ENCODE measurements around the gene AQP12A. TPM values are rescaled to one million over a fixed set of nuclear protein-coding genes. Genes with fewer than 3 reads are reported as not detected.

The AQP12A gene
- total and polyA plus RNA-seq, 9 of the 15 experiments (the other 6 are each of a cell fraction or from before 2014, with no cell fraction given): not detected

DNA sequence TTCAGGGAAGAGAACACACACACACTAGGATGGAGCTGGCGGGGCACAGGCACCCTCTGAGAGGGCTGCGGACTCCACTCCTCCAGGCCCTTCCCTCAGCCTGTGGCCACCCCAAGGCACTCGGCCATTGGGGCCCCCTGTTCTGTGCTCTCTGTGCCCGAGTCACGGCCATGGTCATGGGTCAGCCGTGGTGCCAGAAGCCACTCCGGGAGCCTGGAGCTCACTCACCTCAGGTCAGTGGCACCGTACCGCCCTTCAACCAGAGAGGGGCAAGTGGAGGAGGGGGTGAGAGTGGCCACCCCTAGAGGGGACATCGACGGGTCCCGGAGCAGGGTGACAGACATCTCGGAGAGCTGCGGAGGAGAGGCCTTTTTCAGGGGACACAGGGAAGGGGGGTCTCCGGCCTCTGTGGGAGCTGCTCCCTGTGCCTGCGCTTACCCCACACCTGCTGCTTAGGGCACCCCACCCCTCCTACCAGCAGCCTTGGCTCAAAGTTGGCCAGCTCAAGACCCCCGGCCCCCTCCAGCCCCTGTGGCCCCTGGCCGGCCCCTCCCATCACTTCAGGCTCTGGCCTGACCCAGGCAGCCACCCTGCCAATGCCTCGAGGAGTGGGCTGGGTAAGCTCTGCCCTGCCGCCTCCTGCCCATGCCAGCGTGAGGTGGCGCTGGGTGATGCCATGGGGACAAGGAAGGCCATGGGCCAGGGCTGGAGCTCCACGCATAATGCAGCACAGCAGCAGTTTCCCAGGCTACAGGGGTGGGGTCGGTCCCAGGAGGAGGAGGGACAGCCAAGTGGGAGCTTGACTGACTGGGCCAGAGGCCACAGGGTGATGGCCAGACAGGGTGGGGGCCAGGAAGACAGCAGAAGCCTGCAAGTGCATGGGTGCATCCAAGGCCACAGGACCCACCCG lies 29.3 kb downstream of the AQP12A start:
- BruUV-seq (replicated peaks): no TSS peak
- DNase-seq (ENCODE audit: extremely low read depth in 1 of 4, low spot score in 3 of 4) (no peak), FAIRE-seq (no peak), ATAC-seq (no peak)
- Histone ChIP-seq H4K20me1 (replicated peaks; ENCODE audit: control insufficient read depth, insufficient read depth, low read length) (no peaks in the 10 kb centered on the region), H3K4me2 (ENCODE audit: insufficient read depth, low read length) (no peak overlapping the region), H3K9me1 (ENCODE audit: control insufficient read depth, insufficient read depth, low read length) (no peaks in the 10 kb centered on the region), H3K27me3 (ENCODE audit: control insufficient read depth in 2 of 2, insufficient read depth in 2 of 2, low read length in 2 of 2) (peaks cover 4 to 80% of the 10 kb centered on the region in 2 experiments; a peak in 4 of 5 replicates), H3K36me3 (ENCODE audit: control insufficient read depth, insufficient read depth, low read length) (no peaks in the 10 kb centered on the region), H3K27ac (ENCODE audit: extremely low read depth, low read depth, low read length) (no peak overlapping the region), H3K9me3 (replicated peaks; ENCODE audit: control insufficient read depth, insufficient read depth, low read depth, low read length) (no peaks in the 10 kb centered on the region), H3K4me1 (replicated peaks in 1 of 2; ENCODE audit: control insufficient read depth in 2 of 2, insufficient read depth in 2 of 2, low read length in 2 of 2) (peaks cover 0 to 8% of the 10 kb centered on the region in 2 experiments; a peak in 1 of 5 replicates), H3K9ac (ENCODE audit: insufficient read depth in 1 of 2, low read depth in 2 of 2, low read length in 2 of 2) (no peak overlapping the region), H3K79me2 (ENCODE audit: control insufficient read depth, insufficient read depth, low read length) (no peaks in the 10 kb centered on the region), H2AFZ (ENCODE audit: low read depth, low read length) (no peak overlapping the region), H3K4me3 (no peak overlapping the region)
- in situ Hi-C loops (cut with MboI): no loop called here
- CTCF ChIA-PET (ENCODE audit: low intra/inter-chr PET ratio): no interaction called here
- intact Hi-C loops (cut with micrococcal nuclease): no loop called here
- POLR2A ChIA-PET: no interaction called here
- WGBS (ENCODE audit: insufficient coverage, low coverage, missing lambda C conversion rate): 5% methylated on average over 8 of the region's 25 CpGs
- TF ChIP-seq ZFX (CRISPR knock-in tag; IDR thresholded peaks at IDR 0.05): no peak
- TF ChIP-seq EGR1 (conservative IDR thresholded peaks at IDR 0.05): no peak
- TF ChIP-seq ZNF232 (CRISPR knock-in tag; IDR thresholded peaks at IDR 0.05): no peak
- TF ChIP-seq STAT5A (IDR thresholded peaks at IDR 0.05; ENCODE audit: borderline replicate concordance, low read length): no peak
- no peak for TF ChIP-seq HOXB6 (CRISPR knock-in tag; IDR thresholded peaks at IDR 0.05; ENCODE audit: borderline replicate concordance)
- no peak for TF ChIP-seq ZNF589 (CRISPR knock-in tag; IDR thresholded peaks at IDR 0.05; ENCODE audit: low read depth)
- no peak for TF ChIP-seq CTBP1 (IDR thresholded peaks at IDR 0.05; ENCODE audit: borderline replicate concordance)
- TF ChIP-seq, protein P1, sequence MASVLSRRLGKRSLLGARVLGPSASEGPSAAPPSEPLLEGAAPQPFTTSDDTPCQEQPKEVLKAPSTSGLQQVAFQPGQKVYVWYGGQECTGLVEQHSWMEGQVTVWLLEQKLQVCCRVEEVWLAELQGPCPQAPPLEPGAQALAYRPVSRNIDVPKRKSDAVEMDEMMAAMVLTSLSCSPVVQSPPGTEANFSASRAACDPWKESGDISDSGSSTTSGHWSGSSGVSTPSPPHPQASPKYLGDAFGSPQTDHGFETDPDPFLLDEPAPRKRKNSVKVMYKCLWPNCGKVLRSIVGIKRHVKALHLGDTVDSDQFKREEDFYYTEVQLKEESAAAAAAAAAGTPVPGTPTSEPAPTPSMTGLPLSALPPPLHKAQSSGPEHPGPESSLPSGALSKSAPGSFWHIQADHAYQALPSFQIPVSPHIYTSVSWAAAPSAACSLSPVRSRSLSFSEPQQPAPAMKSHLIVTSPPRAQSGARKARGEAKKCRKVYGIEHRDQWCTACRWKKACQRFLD (CRISPR knock-in tag; IDR thresholded peaks at IDR 0.05): no peak
- no peak for TF ChIP-seq FIP1L1 (IDR thresholded peaks at IDR 0.05; ENCODE audit: low read depth, low read length, poor library complexity, severe bottlenecking)
- TF ChIP-seq, protein P2, sequence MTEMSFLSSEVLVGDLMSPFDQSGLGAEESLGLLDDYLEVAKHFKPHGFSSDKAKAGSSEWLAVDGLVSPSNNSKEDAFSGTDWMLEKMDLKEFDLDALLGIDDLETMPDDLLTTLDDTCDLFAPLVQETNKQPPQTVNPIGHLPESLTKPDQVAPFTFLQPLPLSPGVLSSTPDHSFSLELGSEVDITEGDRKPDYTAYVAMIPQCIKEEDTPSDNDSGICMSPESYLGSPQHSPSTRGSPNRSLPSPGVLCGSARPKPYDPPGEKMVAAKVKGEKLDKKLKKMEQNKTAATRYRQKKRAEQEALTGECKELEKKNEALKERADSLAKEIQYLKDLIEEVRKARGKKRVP (CRISPR knock-in tag; IDR thresholded peaks at IDR 0.05): no peak
- TF ChIP-seq SMAD3 (CRISPR knock-in tag; conservative IDR thresholded peaks at IDR 0.05): no peak
- no peak for TF ChIP-seq IRF2 (CRISPR knock-in tag; IDR thresholded peaks at IDR 0.05)
- TF ChIP-seq, protein P3, sequence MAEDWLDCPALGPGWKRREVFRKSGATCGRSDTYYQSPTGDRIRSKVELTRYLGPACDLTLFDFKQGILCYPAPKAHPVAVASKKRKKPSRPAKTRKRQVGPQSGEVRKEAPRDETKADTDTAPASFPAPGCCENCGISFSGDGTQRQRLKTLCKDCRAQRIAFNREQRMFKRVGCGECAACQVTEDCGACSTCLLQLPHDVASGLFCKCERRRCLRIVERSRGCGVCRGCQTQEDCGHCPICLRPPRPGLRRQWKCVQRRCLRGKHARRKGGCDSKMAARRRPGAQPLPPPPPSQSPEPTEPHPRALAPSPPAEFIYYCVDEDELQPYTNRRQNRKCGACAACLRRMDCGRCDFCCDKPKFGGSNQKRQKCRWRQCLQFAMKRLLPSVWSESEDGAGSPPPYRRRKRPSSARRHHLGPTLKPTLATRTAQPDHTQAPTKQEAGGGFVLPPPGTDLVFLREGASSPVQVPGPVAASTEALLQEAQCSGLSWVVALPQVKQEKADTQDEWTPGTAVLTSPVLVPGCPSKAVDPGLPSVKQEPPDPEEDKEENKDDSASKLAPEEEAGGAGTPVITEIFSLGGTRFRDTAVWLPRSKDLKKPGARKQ (CRISPR knock-in tag; IDR thresholded peaks at IDR 0.05): no peak
